Measurements from ENCODE around the gene TTC7B.

Gene TTC7B

DNA sequence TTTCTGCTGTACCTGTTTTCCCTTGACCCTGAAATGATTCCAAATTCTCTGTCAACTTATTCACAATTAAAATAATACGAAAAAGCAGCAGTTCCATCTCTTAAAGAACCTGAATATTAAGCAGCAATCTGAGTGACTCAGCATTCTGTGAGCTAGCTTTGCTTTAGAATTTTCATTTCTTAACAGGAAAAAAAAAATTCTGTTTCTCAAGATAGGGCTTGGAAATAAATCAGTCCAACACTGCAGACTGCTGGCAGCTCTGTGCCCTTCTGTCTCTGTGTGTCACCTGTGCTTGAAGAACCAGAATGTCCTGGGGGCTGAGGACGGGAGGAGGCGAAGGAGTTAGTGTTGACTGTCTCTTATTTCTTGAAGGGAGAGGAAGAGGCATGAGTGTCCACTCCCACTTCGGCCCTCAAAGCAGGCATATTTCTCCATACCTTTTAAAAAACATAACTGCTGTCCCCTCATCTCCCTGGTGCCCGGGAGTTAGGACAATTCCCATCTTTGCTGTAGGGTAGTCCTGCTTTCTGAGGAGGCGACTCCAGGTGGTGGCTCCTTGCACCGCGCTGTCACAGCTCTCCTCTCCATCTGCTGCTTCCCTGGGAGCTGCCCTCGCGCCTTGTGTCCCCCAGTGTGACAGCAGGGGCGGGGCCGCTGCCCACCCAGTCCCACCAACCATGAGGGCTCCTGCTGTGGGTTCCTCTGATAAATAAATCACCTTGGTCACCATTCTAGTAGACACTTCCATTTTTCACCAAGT, 216.3 kb downstream of the TTC7B start:
- DNase-seq (ENCODE audit: low spot score): no peak

DNA sequence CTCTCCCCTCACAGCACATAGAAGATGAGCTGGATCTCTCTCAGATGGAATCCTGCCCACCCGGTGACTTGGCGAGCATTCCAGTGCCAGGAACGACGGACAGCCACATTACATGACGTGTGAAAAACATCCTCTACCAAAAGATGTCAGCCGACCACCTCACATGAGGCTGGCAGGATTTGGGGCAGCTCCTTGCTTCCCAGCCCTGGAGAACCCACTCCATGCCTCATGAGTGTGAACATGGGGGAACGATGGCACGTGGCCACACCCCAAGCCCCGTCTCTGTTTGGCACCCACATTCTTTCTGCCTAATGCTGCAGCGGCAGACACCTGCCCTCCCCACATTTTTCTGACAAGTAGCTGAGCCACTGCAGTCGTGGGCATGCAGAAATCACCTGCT, 216.9 kb downstream of the TTC7B start:
- no peak for DNase-seq (ENCODE audit: low spot score)

DNA sequence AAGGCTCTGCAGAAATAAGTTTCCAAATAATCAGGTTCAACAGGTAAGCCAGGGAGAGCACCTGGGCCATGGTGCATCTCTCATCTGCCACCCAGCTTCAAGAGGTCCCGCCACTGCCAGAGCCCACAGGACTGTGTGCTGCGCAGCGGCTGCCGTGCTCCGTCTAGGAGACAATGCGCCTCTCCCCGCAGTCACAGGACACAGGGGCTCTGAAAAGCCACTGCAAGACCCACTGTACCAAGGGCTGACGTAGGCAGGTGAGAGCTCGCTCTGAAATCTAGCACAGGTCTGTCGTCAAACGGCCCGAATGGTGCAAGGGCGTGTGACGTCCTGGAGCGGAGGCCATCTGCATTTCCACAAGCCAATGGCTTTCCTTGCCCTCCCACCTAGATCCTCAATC, 218.3 kb downstream of the TTC7B start:
- DNase-seq (ENCODE audit: low spot score): no peak

DNA sequence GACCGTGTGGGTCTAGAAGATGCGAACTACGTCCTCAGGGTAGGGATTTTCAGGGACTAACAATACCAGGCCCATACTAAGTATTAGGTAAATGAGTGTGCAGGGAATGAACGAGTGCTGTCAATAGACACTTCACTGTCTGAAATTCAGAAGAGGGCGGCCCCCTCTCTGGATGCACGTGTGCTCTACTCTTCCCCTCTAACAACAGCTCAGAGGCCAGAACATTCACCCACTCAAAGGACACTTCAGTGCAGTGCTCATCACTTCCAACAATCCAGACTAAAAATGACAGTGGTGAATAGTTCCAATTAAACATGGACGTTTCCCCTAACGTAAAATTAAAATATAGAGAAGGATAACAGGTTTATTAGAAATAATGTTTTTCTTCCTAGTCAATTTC, 219.5 kb downstream of the TTC7B start:
- DNase-seq (ENCODE audit: low spot score): no peak

DNA sequence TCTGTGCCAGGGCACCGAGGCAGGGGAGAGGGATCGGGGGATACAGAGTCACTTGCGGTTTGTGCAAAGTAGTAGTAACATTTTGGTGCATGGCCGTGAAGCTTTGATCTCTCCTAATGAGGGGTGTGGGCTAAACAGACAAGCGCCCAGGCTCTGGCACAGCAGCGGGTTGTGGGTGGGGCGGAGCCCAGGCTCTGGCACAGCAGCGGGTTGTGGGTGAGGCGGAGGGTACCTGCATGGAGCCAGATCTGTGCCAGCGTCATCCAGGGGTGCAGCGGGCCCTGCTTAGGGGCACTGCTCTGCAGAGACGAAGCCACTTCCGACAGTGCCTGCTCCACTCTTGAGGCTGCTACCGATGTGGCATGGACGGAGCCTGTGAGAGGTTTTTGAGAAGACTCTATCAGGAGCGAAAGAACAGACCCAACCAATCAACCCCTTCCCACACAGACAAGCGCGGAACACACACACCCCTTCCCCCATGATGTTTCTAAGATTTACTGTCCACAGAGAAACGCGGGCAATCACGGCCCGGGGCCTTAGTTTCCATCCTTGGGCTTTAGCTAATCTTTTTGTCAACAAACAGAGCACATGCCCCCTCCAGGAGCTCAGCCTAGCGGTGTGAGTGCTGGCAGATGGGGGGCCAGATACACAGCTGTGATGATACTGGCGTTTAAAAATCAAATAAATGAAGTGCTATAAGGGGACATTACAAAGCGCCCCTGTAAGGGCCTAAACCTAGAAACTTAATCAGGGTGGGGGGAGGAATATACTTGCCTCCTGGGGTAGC, 222.8 kb downstream of the TTC7B start:
- no peak for DNase-seq (ENCODE audit: low spot score)

DNA sequence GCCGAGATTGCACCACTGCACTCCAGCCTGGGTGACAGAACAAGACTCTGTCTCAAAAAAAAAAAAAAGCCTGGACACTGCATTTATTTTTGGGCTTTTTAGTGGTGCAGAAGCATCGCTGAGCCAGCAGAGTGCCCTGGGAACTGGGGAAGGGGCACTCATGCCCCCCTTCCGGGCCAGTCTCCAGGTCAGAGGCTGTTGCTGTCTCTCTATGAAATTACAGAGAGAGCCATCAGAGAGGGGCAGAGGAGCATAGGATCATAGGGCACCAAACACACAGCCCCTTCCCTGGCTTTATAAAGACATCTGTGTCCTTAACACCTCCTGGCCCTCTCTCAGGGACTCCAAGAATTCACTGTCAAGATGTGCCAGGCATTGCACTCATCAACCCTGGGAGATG, 223.6 kb downstream of the TTC7B start:
- no peak for DNase-seq (ENCODE audit: low spot score)

DNA sequence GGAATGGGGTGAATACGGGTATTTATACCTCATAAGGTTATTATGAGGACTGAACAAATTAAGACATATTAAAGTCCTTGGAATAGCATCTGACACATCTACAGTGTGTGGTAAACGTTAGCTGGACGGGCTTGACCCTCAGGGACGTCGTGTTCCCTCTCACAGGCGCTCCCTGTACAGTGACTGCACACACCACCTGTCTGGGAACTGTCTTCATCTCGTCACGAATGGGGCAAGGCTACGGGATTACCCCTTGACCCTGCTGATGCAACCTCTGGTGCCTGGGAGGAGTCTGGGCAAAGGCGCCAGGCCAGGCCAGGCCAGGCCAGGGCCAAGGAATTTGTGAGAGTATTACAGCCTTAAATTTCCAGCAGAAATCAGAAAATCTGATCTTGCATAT, 228.3 kb downstream of the TTC7B start:
- DNase-seq (ENCODE audit: low spot score): no peak

DNA sequence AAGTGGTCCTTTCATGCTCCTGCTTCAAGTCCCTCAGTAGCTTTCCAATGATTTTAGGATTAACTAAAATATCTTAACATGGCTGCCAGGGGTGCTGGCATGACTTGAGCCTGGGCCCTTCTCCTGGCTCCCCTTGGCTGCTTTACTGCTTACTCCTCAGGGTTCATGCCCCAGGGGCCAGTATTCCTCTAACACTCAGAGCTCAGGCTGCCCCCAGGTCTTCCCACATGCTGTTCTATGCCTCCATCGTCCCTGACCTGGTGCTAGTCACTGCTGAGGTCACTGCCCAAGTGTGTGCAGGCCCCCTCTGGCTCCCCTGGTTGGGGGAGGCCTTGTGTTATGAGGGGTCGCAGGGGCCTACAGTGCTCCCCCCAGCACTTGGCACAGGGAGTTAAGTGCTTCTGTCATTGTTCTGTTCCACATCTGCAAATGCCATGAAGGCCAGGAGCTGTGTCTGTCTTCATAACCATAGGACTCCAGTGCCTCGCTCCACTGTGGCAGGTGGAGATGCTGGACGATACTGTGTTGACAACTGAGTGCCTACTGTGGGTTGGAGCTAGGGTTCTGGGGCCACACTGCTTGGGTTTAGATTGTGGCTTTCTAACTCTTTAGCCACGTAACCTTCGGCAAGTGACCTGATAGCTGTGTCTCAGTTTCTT, 228.8 kb downstream of the TTC7B start:
- DNase-seq (ENCODE audit: low spot score): no peak

DNA sequence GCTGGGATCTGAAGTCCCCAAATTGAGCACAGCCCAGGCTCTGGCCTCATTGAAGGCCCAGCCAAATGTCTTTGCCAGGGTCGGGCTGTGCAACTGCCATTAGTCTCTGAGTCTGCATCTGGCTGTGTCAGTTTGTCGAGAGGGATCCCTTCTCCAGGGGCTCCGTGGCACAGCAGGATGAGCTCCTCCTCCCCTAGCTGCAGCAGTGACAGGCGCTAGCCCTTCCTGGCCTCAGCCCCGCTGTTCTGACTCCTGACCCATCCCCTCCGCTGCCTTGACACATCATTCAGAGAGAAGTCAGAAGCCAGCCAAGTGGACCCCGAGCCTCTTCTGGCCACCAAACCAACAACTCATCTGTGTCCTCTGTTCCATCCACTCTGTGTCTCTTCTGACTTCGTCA, 231.1 kb downstream of the TTC7B start:
- DNase-seq (ENCODE audit: low spot score): no peak

DNA sequence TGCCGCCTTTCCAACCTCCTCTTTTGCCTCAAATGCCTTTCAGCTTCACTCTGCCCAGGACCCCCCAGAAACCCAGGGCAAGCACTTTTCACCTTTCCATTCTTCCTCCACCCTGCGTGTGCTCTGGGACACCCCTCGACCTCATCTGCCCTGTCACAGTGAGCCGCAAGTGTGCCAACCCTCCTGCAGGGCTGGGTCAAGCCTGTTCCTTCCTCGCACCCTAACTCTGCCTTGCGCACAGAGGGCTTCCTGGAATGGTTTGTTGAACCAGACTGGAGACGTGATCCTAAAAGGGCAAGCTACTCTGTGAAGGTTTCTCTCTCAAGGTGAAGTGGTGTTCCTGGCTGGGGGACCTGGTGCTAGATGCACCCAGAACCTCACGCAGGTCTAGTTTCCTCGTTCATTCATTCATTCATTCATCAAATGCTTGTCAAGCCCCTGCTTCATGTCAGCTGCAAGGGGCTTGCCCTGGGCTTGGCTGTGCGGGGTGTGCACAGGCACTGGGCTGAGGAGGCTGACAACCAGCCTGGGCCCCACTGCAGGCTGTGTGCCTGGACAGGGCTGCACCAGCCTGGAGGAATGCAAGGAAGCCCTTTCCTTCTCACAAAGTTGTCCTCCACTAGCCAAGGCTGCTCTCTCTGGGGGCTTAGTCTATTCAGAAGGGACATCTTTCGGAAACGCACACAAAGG, 232.2 kb downstream of the TTC7B start:
- no peak for DNase-seq (ENCODE audit: low spot score)

DNA sequence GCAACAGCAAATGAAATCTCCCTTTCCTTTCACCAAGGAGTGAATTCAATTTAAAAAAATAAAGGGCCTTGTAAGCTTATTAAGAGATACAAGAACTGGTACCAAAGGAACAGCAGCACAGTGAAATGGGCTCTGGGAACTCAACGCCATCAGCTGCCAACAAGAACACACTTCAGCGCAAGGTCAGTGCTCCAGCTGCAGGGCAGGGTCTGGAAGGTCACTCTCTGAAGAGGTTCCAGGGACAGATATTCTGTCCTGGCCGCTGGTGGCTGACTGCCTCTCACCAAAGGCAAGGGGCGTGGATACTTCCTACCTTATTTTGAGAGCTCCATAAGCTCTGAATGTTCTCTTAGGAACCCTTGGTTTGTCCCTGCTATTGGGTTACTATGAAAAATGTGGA, 232.8 kb downstream of the TTC7B start:
- no peak for DNase-seq (ENCODE audit: low spot score)

DNA sequence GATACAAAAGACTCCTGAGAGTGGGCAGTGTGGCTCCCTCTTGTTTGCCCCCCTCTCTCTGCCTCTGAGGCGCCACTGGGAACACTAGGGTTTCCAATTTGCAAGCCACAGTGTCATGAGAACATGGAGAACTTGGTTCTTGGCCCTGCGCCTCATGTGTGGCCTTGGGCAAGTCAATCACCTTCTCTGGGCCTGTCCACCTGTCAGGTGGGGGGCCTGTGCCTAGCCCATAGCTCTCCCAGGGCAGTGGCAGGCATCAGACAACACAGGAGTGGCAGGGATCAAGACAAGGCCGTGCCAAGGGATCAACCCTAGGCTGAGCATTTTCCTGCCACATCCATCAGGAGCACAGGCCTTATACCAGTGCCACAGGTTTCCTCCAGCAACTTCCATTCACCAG, 234.1 kb downstream of the TTC7B start:
- DNase-seq (ENCODE audit: low spot score): no peak

DNA sequence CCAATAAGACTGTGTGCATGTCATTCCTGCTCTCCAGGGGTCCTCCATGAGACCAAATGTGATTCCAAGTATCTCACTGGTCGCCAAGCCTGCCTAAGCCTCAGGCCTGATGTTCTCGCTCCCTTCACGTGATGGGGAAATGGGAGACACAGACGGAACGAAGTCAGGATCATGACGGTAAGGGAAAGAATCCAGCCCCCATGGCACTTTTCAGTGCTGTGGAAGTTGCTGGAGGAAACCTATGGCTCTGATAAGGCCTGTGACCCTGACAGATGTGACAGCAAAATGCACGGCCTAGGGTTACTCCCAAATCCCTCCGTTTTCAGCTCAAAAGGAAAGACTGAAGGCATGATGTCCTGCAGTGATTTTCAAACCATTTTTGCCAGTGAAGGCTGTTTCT, 234.5 kb downstream of the TTC7B start:
- DNase-seq (ENCODE audit: low spot score): no peak

DNA sequence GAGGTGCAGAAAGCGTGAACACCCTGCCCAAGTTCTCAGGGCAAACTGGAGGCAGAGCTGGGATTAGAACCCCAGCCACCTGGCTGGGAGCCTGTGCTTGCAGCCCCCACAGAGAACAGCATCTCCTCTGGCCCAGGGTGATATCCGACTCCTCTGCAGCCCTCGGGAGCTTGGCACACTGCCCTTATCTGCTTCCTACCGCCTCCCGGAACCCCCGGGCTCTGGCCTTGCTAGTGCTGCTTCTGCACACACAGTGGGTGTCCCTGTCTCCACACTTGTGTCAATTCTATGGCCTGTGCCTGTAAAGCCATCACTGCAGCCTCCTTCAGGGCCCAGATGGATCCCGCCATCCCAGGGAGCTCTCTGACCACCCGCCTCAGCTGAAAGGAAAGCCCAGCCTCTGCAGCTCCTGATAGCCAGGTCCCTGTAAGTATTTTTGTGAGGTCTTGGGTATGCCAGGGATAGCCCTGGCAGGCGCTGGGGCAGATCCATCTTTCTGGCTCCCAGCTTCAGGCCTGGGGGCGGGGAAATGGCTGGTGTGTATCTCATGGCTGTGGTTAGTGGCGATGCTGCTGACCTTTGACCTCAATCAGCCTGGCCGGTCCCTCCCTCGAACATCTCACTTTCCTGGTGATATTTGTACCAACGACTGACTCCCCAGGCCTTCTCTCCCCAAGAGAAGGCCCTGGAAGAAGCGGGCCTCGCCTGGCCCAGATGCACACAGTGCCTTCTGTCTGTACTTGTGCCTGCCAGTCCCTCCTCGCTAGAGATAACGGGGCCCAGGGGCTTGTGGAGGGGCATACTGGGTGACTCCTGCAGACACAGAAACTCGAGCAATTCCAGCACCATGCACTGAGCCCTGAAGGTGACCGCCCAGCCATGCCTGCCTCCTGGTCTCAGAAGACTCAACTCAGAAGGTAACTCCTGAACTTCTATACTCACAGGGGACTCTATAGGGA, 235.6 kb downstream of the TTC7B start:
- no peak for DNase-seq (ENCODE audit: low spot score)

DNA sequence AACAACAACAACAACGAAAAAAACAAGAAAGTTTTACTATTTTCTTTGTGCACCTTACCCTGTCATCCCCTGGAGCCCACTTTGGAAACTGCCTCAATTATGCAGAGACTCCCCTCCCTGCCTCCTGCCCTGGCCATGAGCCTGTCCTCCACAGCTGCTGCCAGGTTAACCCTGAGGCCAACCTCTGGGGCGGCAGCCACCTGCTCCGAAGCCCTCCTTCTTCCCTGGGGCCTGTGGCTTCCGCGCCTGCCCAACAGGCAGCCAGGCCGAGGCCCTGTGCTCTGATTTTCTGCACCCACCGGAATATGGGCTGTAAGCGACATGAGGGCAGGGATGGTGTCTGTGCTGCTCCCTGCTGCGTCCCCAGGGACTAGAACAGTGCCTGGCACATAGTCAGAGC, 236.4 kb downstream of the TTC7B start:
- no peak for DNase-seq (ENCODE audit: low spot score)

DNA sequence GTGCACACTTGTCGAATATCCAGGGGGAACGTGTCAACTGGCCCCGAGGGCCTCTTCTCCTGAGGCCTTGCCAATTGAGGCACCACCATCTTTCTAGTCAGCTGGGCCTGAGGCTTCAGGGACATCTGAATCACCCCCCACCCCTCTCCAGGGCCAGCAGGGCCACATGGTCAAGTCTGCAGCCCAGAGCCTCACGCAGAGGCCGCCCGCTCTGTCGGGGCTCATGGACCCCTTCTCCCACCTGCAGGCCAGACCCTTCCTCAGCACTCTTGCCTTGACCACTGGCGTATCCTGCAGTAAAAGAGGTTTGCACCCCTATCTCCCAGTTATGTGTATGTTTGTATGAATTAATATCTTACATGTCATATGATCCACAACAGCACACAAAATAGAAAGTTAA, 237.1 kb downstream of the TTC7B start:
- DNase-seq (ENCODE audit: low spot score): no peak

DNA sequence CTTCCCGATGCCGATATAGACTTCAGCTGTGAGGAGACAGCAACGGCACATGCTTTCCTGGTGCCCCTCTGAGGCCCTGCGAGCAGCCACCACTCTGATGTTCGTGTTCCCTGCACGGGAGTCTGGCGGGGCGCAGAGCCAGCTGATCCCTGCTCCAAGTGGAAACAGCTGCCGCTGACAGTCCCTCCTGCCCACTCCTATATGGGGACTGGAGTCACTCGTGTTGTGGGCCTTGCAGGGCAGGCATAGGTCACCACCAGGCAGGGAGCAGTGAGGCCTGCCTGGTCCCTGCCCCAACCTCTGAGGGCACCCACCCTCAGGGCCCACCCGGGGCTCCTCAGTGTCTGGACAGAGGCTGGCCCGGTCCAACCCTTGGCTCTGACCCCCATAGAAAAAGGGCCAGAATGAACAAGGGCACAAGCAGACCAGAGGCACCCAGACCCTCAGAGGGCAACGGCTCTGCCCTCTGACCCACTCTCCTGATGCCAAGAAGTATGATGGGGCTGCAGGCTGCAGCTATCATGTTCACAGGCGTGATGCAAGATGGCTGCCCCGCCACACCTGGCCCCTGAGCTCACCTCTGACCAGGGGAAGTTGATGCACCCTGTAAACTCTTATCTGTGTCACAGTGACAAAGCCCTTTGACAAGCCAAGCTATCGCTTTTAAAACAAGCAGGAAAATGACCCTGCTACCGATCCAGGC, 237.8 kb downstream of the TTC7B start:
- no peak for DNase-seq (ENCODE audit: low spot score)

DNA sequence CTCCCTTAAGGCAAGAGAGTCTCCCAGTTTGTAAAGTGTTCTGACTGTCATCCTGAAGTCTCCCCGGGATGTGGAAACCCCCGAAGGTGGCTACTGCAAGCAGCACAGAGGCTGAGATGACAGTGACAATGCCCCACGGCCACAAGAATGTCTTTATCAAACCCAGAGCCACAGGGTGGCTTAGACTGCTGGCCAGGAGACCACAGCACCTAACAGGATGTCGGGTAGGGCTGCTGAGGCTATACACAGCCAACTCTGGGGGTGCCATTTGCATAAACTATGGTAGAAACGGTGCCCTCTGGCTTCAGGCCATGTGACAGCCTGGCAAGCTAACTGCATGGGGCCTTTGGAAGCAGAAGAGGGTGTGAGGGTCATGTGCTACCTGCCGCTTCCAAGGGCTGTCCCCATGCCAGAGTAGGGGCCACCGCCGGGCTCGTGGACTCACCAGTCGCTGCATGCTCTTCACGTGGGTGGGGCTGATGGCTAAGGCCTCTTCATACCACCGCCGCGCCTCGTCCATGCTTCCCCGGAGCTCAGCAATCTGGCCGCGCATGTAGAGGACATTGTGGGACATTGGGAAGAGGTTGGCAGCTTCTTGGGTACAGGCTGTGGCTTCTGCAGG, 238.5 kb downstream of the TTC7B start:
- DNase-seq (ENCODE audit: low spot score): no peak

DNA sequence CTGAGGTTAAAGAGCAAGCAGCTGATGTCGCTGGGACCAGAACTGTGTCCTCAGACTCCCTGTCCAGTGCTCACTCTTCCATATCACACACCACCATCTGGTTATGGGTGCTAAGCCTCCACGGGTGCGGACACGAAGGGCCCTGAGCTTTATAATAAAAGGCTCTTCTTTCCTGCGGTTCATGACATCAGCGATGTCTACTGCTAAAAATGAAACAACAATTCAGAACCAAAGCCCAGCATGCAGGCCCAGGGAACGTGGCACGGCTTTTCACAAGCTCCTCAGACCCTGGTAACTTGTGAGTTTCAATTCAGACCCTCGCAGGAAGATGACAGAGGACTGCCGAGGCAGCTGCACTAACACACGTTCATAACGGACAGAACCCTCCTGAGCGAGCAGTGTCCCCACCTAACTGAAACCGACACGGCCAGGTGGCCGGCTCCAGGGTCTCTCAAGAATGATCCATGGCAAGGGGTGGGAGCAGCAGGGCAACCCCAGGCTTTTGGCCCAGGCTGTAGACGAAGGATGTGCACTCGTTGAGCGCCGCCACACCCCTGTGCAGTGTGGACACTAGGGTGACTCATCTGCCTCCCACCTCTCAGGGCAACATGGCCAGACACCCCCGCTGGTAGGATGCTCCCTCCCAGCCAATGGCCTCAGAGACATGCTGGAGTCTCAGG, 239.1 kb downstream of the TTC7B start:
- no peak for DNase-seq (ENCODE audit: low spot score)

DNA sequence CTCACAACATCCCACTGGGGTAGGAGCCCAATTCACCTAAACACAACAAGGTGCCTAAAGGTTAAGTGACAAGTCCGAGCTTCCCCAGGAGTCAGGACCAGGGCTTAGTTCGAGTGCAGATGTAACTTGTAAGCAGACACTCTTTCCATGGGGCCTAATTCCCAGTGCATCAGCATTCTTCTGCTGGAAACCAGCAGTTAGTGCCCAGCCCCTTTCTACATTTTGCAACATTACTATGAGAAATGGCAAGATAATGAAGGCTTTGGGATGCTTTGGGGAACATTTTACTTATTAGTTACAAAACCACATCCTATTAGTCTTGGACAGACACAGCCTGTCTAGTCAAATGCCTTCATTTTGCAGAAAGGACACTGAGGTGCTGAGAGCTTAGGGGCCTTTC, 239.6 kb downstream of the TTC7B start:
- no peak for DNase-seq (ENCODE audit: low spot score)
